GM12873 (cell line): ENCODE data around the gene ZNF444.

ENCODE experiments used
- CTCF ChIP-seq: IDR thresholded peaks from 2 replicates; pipeline ENCODE4 v1.5.1; 2012; ENCODE audit warnings: low read depth, mild to moderate bottlenecking, moderate library complexity, low read length, control low read depth; ENCODE audit not compliant: insufficient read depth; ENCODE audit errors: missing control alignments

Gene ZNF444

DNA sequence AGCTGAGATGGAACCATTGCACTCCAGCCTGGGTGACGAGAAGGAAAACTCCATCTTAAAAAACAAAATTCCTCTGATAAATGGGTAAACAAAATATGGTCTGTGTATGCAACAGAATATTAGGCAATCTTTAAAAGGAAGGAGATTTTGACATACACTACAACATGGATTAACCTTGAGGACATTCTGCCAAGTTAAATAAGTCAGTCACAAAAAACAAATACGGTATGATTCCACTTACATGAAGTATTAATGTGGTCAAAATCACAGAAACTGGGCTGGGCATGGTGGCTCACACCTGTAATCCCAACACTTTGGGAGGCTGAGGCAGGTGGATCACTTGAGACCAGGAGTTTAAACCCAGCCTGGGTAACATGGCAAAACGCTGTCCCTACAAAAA, 3.0 kb upstream of the ZNF444 start:
- no peak for TF ChIP-seq CTCF

- TF ChIP-seq CTCF = no peak
Measured at GRCh38 chr19:56139847-56140582, 1.1 kb upstream of the ZNF444 start.

- TF ChIP-seq CTCF = no peak
Measured at GRCh38 chr19:56141417-56141993, 418 bp downstream of the ZNF444 start.

DNA sequence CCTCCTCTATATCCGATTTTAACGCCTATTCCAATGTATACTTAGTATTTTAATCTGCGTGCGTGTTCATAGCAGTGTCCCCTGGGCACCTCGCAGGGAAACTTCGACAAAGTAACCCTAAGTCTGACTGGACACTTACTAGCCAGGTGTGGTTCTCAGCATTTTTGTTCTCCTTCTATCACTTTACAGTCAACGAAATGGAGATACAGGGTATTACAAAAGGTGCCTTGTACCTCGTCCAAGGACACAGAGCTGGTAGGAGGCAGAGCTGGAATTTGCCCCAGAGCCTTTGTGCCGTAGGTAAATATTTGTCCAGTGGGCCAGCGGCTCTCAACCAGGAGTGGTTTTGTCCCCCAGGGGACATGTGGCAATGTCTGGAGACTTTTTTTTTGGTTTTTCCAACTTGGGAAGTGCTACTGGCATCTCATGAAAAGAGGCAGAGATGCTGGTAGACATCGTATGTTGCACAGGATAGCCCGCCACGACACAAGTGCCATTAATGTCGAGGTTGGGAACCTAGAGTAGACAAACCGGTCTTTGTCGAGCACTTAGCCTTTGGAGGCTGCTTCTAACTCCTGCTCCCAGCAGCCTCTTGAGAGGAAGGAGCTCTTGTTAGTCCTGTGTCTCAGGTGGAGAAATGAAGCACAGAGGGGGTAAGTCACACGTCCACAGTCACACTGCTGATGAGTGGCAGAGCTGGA, 1.1 kb downstream of the ZNF444 start:
- no peak for TF ChIP-seq CTCF

DNA sequence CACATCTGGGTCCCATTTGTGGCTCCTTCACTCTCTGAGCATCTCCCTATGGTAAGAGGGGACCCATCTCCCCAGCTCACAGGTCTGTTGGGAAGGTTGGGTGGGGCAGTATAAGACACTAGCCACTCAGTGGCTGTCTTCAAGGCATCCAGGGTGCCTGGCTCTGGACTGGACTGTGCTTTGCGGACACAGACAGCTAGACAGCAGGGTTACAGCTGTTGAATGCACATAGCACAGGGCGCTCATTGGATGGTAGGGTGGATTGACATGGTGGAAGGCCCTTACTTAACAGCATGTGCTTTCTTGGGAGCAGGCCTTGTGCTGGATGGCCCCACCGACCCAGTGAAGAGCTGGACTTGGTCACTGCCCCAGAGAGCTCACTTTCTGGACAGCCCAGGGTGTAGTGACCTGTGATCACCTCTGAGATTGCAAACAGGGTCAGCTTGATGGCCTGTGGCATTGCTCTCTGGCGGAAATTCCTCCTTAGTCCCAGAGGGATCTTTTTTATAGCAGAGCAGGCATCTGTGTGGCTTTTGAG, 1.9 kb downstream of the ZNF444 start:
- TF ChIP-seq CTCF = no peak

DNA sequence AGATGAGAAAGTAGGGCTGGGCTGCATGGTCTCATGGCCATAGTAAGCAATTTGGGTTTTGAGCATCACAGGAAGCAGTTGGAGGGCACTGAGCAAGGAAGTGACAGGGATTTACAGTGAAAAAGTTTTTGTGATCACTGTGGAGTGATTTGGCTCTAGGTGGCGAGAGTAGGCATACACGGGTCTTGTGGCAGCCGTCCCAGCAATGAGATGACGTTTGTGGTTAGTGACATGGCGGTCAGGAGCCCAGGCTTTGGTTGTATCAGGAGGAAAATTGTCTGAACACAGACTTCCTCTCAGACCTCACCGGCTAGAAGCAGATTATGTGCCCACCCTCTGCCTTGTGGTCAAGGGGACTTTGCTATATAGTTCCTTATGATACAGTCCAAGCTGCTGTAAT, 3.3 kb downstream of the ZNF444 start:
- TF ChIP-seq CTCF = no peak

GRCh38 chr19:56144831-56145230, 3.7 kb downstream of the ZNF444 start:
- no peak for TF ChIP-seq CTCF
